Measurements from ENCODE around the gene PEX12.

The PEX12 gene

DNA sequence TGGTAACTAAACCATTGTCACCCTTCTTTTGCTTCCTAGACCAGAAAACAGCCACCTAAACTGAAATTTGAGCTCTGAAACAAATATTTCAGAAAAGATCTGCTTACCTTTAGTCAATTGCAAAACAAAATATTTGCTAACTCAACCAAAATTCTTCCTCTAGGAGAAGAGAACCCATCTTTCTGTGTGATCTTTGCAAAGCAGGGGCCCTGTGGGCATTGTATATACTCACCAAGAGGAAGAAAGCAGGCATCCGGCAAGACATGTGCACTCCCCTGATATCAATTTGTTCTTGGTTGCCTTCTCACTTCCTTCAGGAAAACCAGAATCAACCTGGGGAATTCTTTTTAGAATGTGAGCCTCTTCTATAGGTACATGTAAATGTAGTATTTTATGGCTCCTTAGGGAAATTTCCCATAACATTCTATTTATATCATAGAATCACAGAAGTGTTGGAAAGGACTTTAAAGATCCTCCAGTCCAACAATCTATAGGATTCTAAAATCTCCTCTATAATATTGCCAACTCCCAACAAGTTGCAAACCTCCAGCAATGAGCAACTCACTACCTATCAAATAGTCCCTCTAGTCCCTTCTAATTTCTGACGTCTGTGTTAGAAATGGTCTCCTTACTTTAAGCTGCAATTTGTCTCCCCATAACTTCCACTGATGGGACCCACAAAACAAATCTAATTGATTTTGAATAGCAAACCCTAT, 18.7 kb downstream of the PEX12 start:
- no peak for DNase-seq (ENCODE audit: low read depth)

DNA sequence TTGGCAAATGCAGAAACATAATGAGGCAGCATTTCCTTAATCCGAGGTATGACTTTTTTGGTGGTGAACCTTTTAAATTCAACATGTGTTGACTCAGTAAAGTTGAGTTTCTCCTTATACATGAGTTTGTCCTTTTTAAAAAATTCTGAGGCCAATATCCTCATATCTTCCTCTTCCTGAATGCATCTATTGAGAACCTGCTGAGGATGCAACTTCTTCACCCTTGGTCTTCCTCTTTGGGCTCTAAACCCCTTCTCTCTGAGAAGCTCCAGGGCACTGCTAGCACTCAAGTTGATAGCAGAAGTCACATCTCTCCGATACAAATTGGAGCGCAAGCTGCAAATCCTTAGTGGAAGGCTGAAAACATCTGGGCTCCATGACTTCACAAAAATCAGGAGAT, 21.0 kb downstream of the PEX12 start:
- DNase-seq (ENCODE audit: low read depth), result no peak
- TF ChIP-seq, protein P1, sequence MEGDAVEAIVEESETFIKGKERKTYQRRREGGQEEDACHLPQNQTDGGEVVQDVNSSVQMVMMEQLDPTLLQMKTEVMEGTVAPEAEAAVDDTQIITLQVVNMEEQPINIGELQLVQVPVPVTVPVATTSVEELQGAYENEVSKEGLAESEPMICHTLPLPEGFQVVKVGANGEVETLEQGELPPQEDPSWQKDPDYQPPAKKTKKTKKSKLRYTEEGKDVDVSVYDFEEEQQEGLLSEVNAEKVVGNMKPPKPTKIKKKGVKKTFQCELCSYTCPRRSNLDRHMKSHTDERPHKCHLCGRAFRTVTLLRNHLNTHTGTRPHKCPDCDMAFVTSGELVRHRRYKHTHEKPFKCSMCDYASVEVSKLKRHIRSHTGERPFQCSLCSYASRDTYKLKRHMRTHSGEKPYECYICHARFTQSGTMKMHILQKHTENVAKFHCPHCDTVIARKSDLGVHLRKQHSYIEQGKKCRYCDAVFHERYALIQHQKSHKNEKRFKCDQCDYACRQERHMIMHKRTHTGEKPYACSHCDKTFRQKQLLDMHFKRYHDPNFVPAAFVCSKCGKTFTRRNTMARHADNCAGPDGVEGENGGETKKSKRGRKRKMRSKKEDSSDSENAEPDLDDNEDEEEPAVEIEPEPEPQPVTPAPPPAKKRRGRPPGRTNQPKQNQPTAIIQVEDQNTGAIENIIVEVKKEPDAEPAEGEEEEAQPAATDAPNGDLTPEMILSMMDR (conservative IDR thresholded peaks at IDR 0.05; ENCODE audit: low read depth, low read length), result no peak

More for the DNA sequence above, 18.7 kb downstream of the PEX12 start:
- H3K4me3 ChIP-seq (ENCODE audit: low read length), result no peak overlapping the region
- TF ChIP-seq, protein P1 (conservative IDR thresholded peaks at IDR 0.05; ENCODE audit: low read depth, low read length), result no peak

DNA sequence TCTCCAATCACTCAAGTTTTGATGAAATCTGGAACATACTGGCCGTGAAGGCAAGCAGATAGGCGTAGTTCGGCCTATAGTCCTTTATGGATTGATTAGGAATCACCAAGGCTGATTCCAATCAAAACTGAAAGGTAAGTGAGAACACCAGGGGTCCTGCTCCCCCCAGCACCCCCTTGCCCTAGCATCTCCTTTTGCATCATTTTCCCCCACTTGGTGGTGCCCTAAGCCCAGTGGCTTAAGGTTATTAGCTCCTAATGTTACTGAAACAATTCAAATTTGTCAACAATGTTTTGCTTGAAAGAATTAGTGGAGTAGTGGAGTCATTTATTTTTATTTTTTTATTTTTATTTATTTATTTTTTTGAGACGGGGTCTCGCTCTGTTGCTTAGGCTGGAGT, 22.7 kb downstream of the PEX12 start:
- no peak overlapping the region for H3K4me3 ChIP-seq (ENCODE audit: low read length)
- DNase-seq (ENCODE audit: low read depth), result no peak
- TF ChIP-seq, protein P1 (conservative IDR thresholded peaks at IDR 0.05; ENCODE audit: low read depth, low read length), result peak; percentile 18

More for the DNA sequence above, 21.0 kb downstream of the PEX12 start:
- H3K4me3 ChIP-seq (ENCODE audit: low read length), result no peak overlapping the region

DNA sequence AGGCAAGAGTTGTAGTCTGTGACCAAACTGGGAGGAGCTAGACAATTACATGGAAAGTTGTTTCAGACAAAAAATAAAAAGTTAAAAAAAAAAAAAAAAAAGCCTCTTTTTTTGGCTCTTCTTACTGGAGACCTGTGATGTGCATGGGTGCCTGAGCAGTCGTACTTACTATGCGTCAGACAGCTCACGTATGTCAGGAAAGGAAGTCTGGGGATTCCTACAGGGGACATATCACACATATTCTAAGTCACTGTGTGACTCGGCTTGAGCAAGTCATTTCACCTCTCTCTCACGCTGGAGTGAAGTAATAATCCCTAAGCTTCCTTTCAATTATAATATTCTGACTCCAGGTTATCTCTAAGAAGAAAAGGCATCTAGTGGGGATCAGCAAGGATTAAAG, 23.7 kb downstream of the PEX12 start:
- TF ChIP-seq, protein P1 (conservative IDR thresholded peaks at IDR 0.05; ENCODE audit: low read depth, low read length), result no peak
- H3K4me3 ChIP-seq (ENCODE audit: low read length), result no peak overlapping the region
- DNase-seq (ENCODE audit: low read depth), result no peak

DNA sequence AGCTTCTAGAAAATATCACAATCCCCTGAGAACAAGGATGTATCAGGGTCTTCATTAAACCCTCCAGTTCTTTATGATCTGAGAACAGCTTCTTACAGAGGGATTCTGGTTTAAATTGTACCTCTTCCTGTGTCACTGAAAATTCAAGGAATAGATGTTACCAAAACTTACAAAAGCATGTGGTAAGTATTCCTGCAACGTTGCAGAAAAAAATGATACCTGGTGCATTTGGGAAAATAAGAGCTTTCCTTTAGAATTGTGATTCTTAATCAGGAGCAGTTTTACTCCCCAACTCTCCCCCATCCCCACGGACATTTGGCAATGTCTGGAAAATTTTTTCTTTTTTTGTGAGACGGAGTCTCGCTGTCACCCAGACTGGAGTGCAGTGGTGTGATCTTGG, 25.1 kb downstream of the PEX12 start:
- DNase-seq (ENCODE audit: low read depth), result no peak
- H3K4me3 ChIP-seq (ENCODE audit: low read length), result no peak overlapping the region
- TF ChIP-seq, protein P1 (conservative IDR thresholded peaks at IDR 0.05; ENCODE audit: low read depth, low read length), result no peak

DNA sequence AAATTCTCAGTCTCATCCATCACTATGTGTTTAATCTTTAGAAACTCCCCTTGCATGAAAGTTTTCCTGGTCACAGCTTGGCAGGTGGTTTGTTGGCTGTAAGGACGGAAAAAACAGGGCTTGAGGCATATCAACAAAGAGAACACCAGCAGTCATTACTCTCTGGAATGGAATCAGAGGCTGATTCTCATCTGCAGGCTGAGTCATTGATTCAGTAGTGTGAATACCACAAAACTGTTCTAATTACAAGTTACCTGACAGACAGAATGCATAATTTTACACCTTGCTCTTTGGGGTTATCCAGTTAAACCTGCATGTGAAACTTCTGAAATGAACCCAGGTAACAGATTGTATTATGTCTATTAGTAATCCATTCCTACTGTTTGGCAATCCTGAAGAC, 29.4 kb downstream of the PEX12 start:
- H3K4me3 ChIP-seq (ENCODE audit: low read length), result no peak overlapping the region
- TF ChIP-seq, protein P1 (conservative IDR thresholded peaks at IDR 0.05; ENCODE audit: low read depth, low read length), result no peak
- DNase-seq (ENCODE audit: low read depth), result no peak

DNA sequence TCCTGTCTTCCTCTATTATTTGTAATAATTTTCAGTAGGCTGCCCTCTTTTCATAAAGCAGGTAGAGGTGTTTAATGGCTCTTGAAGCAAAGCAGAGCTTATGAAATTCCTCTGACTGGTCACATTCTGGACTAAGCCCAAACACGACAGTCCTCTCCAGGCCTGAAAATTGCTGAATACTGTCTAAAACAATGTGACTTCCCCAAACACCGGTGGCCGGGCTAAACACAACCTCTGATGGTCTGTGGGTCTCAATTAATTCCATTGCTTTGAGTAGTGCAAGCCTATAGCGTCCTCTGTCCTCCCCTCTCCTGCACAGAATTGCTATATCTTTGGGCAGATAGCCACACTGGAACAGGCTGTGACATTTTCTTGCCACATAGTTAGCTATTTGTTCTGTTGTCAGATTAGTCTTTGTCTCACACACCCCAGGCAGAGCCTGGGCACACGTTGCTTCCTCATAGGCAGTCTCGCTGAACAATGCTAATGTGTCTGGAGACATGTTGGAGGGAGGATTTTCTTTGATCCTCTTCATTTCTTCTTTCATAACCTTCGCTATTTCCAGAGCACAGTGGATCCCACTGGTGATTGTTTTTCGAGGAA, 30.1 kb downstream of the PEX12 start:
- H3K4me3 ChIP-seq (ENCODE audit: low read length), result no peak overlapping the region
- TF ChIP-seq, protein P1 (conservative IDR thresholded peaks at IDR 0.05; ENCODE audit: low read depth, low read length), result no peak
- DNase-seq (ENCODE audit: low read depth), result no peak

Data from retinal pigment epithelial cell (primary cell).